HS-27A (cell line): ENCODE measurements around the gene ADSS2.

Experiments
- DNase-seq: peaks from one replicate; pipeline ENCODE4 v3.0.0-alpha.2; 2012; ENCODE audit warnings: low read depth, missing footprints

ADSS2 gene

GRCh38 chr1:244445320-244446181 is 6.2 kb downstream of the ADSS2 start:
- no peak for DNase-seq

GRCh38 chr1:244444854-244445253 is 6.9 kb downstream of the ADSS2 start:
- DNase-seq = no peak

GRCh38 chr1:244442850-244443249 is 8.9 kb downstream of the ADSS2 start:
- DNase-seq = no peak

GRCh38 chr1:244439391-244440032 is 12.2 kb downstream of the ADSS2 start:
- no peak for DNase-seq

- no peak for DNase-seq
These were observed 14.6 kb downstream of the ADSS2 start for GRCh38 chr1:244437086-244437468.

GRCh38 chr1:244436336-244437085 is 15.2 kb downstream of the ADSS2 start:
- DNase-seq = no peak

GRCh38 chr1:244435562-244436205 is 16.0 kb downstream of the ADSS2 start:
- DNase-seq = no peak

GRCh38 chr1:244431166-244431565 is 20.5 kb downstream of the ADSS2 start:
- no peak for DNase-seq

GRCh38 chr1:244429818-244430217 is 21.9 kb downstream of the ADSS2 start:
- DNase-seq = no peak

- no peak for DNase-seq
These were observed 24.1 kb downstream of the ADSS2 start for GRCh38 chr1:244427647-244428046.

- DNase-seq = no peak
These were observed 26.9 kb downstream of the ADSS2 start for GRCh38 chr1:244424649-244425334.

- DNase-seq = no peak
These were observed 29.5 kb downstream of the ADSS2 start for GRCh38 chr1:244422174-244422573.

- DNase-seq = no peak
These were observed 32.7 kb downstream of the ADSS2 start for GRCh38 chr1:244419024-244419423.

- no peak for DNase-seq
These were observed 37.2 kb downstream of the ADSS2 start for GRCh38 chr1:244414543-244414942.

- DNase-seq = no peak
These were observed 38.0 kb downstream of the ADSS2 start for GRCh38 chr1:244413736-244414135.

- no peak for DNase-seq
These were observed 39.5 kb downstream of the ADSS2 start for GRCh38 chr1:244412176-244412575.

- DNase-seq = no peak
These were observed 42.0 kb downstream of the ADSS2 start for GRCh38 chr1:244409701-244410100.

- DNase-seq = no peak
These were observed 45.4 kb downstream of the ADSS2 start for GRCh38 chr1:244406337-244406736.

- DNase-seq = no peak
These were observed 45.9 kb downstream of the ADSS2 start for GRCh38 chr1:244405856-244406255.

GRCh38 chr1:244403431-244403830 is 48.3 kb downstream of the ADSS2 start:
- DNase-seq = no peak

- no peak for DNase-seq
These were observed 50.7 kb downstream of the ADSS2 start for GRCh38 chr1:244400974-244401373.

GRCh38 chr1:244397131-244397530 is 54.6 kb downstream of the ADSS2 start:
- no peak for DNase-seq
